GM19455 (cell line): ENCODE results near the gene ZKSCAN8.

ENCODE experiments used
- ATAC-seq: cut with Tn5 transposase; IDR thresholded peaks from one replicate; pipeline ENCODE4 v1.9.1; 2021; ENCODE audit not compliant: unreplicated experiment

ZKSCAN8 gene

DNA sequence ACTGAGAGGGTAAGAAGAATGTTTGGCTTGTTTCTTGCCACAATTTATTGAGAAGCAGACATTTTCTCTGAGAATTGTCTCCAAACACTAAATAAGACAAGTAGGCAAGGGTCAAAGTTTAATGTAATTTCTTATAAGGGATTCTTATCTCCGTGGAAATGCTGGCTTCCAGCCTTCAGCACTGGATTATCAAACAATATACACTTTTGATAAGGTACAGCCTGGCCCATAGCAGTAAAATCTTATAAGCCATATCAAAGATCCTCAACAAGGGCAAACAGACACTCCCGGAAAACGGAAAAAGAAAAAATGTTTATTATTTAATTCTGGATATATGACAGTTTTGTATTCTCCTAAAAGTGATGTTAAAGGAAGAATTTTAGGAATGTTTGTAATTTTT is 64.8 kb downstream of the ZKSCAN8 start:
- ATAC-seq = no peak

DNA sequence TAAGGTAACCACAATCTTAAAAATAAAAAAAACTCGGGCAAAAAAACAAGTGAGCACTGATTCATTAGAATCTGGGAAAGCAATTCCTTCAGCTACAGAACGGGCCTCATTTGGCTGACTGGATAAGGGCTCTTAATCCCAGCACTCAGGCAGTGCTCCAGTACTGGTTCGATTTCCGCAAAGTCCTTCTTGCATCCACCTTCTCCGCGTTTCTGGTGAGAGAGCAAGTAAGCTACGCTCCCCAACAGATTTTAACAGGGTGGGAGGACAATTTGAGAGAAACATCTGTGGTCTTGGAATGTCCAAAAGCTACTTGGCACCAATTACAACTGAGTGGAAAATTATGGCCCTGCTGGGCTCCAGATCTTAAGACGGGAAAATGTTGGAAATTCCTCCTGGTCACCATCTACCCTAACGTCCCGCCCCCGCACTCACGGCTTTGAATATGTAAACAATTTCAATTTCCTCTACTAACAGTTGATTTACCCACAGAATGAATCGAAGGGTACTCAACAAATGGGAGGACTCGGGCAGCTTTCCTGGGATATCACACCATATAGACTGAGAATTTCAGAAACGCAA is 65.3 kb downstream of the ZKSCAN8 start:
- no peak for ATAC-seq

DNA sequence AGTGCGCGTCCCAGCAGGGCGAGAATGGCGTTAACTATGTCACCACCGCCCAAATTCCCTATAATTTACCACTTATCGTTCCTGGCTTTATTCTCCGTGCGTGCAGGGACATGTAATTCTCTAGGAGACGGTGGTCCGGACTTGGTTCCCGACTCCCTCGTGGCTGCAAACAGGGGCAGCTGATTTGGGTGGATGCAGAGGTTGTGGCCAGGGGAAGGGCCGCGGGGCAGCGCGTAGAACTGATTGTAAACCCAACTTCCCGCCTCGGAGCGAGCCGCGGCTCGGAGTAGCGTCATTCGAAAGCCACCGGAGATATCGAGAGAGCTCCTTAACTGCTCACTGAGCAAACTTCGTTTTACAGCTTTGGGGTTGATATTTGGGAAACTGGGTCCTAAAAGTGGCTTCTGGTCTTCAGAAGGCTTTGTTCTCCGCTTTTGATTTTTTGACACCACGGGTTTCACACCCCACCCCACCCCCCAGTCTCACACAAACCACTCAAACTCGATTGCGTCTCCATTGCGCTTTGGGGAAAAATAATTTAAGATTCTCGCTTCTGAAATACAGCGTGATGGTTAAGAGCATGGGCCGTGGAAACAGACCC is 65.9 kb downstream of the ZKSCAN8 start:
- no peak for ATAC-seq

DNA sequence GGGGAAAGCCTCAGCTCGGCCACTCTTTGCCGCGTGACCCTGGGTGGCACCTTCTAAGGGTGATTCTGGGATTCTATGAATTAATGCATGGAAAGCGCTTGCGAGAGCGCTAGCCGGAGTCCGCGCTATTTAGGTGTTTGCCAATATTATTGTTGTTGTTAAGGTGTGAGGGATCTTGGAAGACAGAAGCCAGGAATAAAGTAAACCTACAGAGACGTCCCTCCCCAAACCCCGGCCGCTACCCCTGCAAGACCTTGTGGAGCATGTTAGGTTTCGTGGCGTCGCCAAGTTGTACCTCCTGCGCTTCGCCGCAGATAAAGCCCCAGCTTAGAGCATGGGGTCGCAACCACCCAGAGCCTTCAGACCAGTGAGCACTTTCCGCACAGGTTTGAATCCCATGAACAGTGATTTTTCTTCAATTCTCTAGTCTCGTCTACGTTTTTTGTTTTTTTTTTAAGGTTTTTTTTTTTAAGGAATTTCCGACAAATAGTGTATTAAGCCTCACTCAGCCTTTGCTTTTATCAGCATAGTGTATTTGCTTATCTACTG is 66.5 kb downstream of the ZKSCAN8 start:
- ATAC-seq = no peak
